Nephron (organoid): Measurements from ENCODE around the gene PPP1R16B.
A peak's percentile ranks its signal among the peaks of the same experiment; 100 is the strongest.

ENCODE experiments used
- H3K27ac Mint-ChIP-seq, 3 experiments: 2 replicates each; pipeline ENCODE4 v1.8.0; 2020; ENCODE audit warnings: mixed read lengths in 3 of 3, mild to moderate bottlenecking in 2 of 3, moderate library complexity in 1 of 3
- H3K27me3 Mint-ChIP-seq: 2 replicates; pipeline ENCODE4 v1.8.0; 2021; ENCODE audit warnings: low read depth, mild to moderate bottlenecking, moderate library complexity, mixed read lengths
- H3K36me3 Mint-ChIP-seq: 2 replicates; pipeline ENCODE4 v1.8.0; 2020; ENCODE audit warnings: low read depth, mixed read lengths
- H3K4me1 Mint-ChIP-seq: 2 replicates; pipeline ENCODE4 v1.8.0; 2020; ENCODE audit warnings: mixed read lengths
- H3K4me3 Mint-ChIP-seq, 3 experiments: 2 replicates each; pipeline ENCODE4 v1.8.0; 2020; ENCODE audit warnings: mild to moderate bottlenecking in 3 of 3, mixed read lengths in 3 of 3, moderate library complexity in 2 of 3
- H3K9me3 Mint-ChIP-seq: 2 replicates; pipeline ENCODE4 v1.8.0; 2020; ENCODE audit warnings: mixed read lengths
- TF ChIP-seq, protein P1 (sequence below), 3 experiments: fragments of 200-600 bp; sonication (generic); IDR thresholded peaks; one replicate each; pipeline ENCODE4 v1.5.0; 2021; ENCODE audit warnings: antibody characterized with exemption in 3 of 3; ENCODE audit not compliant: unreplicated experiment in 3 of 3

PPP1R16B gene

DNA sequence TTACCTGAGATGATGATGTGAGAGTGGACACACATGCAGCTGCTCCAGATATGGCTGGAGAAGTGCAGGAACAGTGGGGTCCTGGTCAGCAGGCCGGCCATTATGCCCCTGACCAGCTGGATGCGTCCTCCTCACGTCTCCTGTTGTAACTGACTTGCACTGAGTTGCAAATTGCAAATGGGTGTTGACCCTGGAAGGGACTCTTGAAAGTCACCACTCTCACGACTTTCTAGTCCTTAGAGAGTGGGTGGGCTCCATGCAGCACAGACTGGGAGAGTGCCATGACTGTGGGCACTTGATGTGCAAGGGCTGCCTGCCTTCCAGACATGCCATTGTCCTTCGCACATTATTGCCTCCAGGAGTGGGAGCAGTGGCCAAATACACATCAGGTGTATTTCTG, 131.5 kb downstream of the PPP1R16B start:
- Mint-ChIP-seq H3K27ac (no peak overlapping the region), H3K9me3 (no peaks in the 10 kb centered on the region), H3K4me3 (no peak overlapping the region), H3K27me3 (no peaks in the 10 kb centered on the region), H3K4me1 (no peaks in the 10 kb centered on the region), H3K36me3 (peaks cover 15% of the 10 kb centered on the region)
- TF ChIP-seq, protein P1, sequence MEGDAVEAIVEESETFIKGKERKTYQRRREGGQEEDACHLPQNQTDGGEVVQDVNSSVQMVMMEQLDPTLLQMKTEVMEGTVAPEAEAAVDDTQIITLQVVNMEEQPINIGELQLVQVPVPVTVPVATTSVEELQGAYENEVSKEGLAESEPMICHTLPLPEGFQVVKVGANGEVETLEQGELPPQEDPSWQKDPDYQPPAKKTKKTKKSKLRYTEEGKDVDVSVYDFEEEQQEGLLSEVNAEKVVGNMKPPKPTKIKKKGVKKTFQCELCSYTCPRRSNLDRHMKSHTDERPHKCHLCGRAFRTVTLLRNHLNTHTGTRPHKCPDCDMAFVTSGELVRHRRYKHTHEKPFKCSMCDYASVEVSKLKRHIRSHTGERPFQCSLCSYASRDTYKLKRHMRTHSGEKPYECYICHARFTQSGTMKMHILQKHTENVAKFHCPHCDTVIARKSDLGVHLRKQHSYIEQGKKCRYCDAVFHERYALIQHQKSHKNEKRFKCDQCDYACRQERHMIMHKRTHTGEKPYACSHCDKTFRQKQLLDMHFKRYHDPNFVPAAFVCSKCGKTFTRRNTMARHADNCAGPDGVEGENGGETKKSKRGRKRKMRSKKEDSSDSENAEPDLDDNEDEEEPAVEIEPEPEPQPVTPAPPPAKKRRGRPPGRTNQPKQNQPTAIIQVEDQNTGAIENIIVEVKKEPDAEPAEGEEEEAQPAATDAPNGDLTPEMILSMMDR (IDR thresholded peaks at IDR 0.05; ENCODE audit: unreplicated experiment in 3 of 3): no peak

DNA sequence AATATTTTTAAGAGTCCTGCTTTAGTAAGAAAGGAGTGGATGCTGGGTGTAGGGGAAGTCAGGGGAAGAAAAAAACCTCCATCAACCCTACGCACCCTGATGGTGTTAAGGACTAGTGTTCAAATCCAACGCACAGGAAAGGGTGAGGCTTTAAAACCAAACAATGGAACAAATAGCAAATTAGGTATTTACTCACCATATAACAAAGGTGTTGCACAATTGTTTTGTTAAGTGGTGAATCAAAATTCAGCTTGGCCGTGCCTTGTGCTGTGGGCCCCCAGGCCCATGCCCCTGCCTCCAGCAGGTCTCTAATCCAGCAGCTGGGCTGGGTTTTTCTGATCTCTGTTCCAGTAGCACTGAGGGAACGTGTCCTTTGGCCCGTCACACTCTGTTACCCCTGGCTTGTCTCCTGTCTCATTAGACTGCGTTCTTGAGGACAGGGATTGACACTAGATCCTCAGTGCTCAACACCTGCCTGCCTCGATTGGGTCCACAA, 132.5 kb downstream of the PPP1R16B start:
- Mint-ChIP-seq H3K27ac (peak overlapping the region in 1 of 3 experiments; percentile 6), H3K27me3 (no peaks in the 10 kb centered on the region), H3K4me3 (no peak overlapping the region), H3K9me3 (no peaks in the 10 kb centered on the region), H3K36me3 (peaks cover 25% of the 10 kb centered on the region), H3K4me1 (no peaks in the 10 kb centered on the region)
- TF ChIP-seq, protein P1 (IDR thresholded peaks at IDR 0.05; ENCODE audit: unreplicated experiment in 3 of 3): no peak

GRCh38 chr20:38939686-38940085, 134.2 kb downstream of the PPP1R16B start:
- H3K4me1 Mint-ChIP-seq: no peaks in the 10 kb centered on the region
- H3K27ac Mint-ChIP-seq: no peak overlapping the region
- TF ChIP-seq, protein P1 (IDR thresholded peaks at IDR 0.05; ENCODE audit: unreplicated experiment in 3 of 3): no peak
- H3K4me3 Mint-ChIP-seq: no peak overlapping the region
- no peaks in the 10 kb centered on the region for H3K9me3 Mint-ChIP-seq
- H3K27me3 Mint-ChIP-seq: no peaks in the 10 kb centered on the region
- peaks cover 32% of the 10 kb centered on the region for H3K36me3 Mint-ChIP-seq

- no peaks in the 10 kb centered on the region for H3K9me3 Mint-ChIP-seq
- TF ChIP-seq, protein P1 (IDR thresholded peaks at IDR 0.05; ENCODE audit: unreplicated experiment in 3 of 3): no peak
- no peak overlapping the region for H3K4me3 Mint-ChIP-seq
- H3K27me3 Mint-ChIP-seq: no peaks in the 10 kb centered on the region
- no peaks in the 10 kb centered on the region for H3K4me1 Mint-ChIP-seq
- H3K36me3 Mint-ChIP-seq: peaks cover 36% of the 10 kb centered on the region
- H3K27ac Mint-ChIP-seq: no peak overlapping the region
Measured at GRCh38 chr20:38940644-38941043, 135.1 kb downstream of the PPP1R16B start.

DNA sequence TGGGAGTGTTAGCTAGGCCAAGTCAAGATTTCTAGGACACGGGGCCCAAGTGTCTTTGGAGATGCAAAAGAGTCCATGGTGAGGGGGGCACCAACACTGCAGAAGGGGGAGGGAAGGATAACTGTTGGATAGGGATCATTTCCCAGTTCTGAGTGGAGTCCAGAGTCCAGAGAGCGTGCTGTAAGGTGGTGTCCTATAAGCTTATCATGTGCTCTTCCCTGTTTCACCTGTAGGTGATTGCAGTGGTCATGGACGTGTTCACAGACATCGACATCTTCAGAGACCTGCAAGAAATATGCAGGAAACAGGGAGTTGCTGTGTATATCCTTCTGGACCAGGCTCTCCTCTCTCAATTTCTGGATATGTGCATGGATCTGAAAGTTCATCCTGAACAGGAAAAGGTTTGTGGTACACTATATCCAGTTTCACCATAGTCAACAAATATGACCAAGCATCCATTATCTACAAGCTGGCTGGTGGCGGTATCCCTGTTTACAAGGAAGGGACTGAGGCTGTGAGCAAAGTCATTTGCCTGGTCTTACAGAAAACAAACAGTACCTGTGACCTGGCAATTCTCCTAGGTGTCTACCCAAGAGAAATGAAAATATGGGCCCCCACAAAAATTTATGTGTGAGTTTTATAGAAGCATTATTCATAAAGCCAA, 136.4 kb downstream of the PPP1R16B start:
- Mint-ChIP-seq H3K9me3 (no peaks in the 10 kb centered on the region), H3K27ac (no peak overlapping the region)

More for the DNA sequence above, 136.4 kb downstream of the PPP1R16B start:
- TF ChIP-seq, protein P1 (IDR thresholded peaks at IDR 0.05; ENCODE audit: unreplicated experiment in 3 of 3): no peak
- peaks cover 43% of the 10 kb centered on the region for H3K36me3 Mint-ChIP-seq
- H3K4me1 Mint-ChIP-seq: no peaks in the 10 kb centered on the region
- no peaks in the 10 kb centered on the region for H3K27me3 Mint-ChIP-seq
- H3K4me3 Mint-ChIP-seq: no peak overlapping the region
